ENCODE measurements around the gene RRH.

DNA sequence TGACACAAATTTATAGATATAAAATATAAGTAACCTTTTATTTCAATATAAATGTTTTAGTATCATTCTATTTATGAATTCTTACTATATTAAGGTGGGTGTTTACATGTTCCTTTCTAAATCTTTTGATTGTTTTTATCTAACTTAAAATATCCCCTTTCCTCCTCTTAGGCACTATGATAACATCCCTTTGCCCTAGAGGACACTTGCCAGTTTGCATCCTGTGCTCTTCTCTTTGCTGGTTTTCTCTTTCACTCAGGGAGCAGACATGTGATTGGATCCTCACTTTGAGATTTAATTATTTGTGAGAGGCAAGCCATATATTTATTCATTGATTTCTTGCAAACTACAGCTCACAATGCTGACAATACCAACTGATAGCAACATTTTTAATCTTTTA is 36.4 kb downstream of the RRH start:
- TF ChIP-seq POLR2A (IDR thresholded peaks at IDR 0.05): no peak
- TF ChIP-seq, protein P1, sequence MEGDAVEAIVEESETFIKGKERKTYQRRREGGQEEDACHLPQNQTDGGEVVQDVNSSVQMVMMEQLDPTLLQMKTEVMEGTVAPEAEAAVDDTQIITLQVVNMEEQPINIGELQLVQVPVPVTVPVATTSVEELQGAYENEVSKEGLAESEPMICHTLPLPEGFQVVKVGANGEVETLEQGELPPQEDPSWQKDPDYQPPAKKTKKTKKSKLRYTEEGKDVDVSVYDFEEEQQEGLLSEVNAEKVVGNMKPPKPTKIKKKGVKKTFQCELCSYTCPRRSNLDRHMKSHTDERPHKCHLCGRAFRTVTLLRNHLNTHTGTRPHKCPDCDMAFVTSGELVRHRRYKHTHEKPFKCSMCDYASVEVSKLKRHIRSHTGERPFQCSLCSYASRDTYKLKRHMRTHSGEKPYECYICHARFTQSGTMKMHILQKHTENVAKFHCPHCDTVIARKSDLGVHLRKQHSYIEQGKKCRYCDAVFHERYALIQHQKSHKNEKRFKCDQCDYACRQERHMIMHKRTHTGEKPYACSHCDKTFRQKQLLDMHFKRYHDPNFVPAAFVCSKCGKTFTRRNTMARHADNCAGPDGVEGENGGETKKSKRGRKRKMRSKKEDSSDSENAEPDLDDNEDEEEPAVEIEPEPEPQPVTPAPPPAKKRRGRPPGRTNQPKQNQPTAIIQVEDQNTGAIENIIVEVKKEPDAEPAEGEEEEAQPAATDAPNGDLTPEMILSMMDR (IDR thresholded peaks at IDR 0.05): no peak

Measured in Peyer's patch (tissue), 4 donors.